HCT116 (cell line): Measurements from ENCODE around the gene SMPX. TPM values are rescaled to one million over a fixed set of nuclear protein-coding genes. Genes with fewer than 3 reads are reported as not detected.

Source experiments
- ATAC-seq: fragments of 200-7000 bp; cut with Tn5 transposase; 2 replicates; pipeline ENCODE4 v1.9.1; 2020; ENCODE audit warnings: mild to moderate bottlenecking, moderate library complexity
- Bru-seq: library from RNA; stranded (reverse); fragments of 400-500 nt; gene quantifications from one replicate; lab custom pipeline; 2021; lab: Mats Ljungman, UMichigan
- BruChase-seq, 2 experiments: library from RNA; stranded (reverse); fragments of 400-500 nt; gene quantifications; one replicate each; lab custom pipeline; 2021; lab: Mats Ljungman, UMichigan
- BruUV-seq: library from RNA; stranded (reverse); fragments of 400-500 nt; replicated peaks from 2 replicates; lab custom pipeline; 2021; lab: Mats Ljungman, UMichigan
- CTCF ChIA-PET: fragments of 300-600 bp; sonication (Branson Sonifier 250); formaldehyde crosslinking; loops from one replicate; lab custom pipeline; 2021; ENCODE audit warnings: antibody characterized with exemption; lab: Charles Lee
- POLR2A ChIA-PET: fragments of 300-600, 350-600 bp; sonication (Branson Sonifier 250); formaldehyde crosslinking; loops from one replicate; lab custom pipeline; 2021; ENCODE audit warnings: antibody characterized with exemption; lab: Charles Lee
- RAD21 ChIA-PET, 2 experiments: fragments of 300-600 bp; sonication (Branson Sonifier 250); formaldehyde crosslinking; loops; one replicate each; lab custom pipeline; 2023; ENCODE audit warnings: low total read pairs in 2 of 2; ENCODE audit not compliant: uncharacterized antibody in 2 of 2, unreplicated experiment in 2 of 2, low non-redundant PET in 1 of 2; lab: Charles Lee
- DNase-seq: peaks from one replicate; pipeline ENCODE4 v3.0.0-alpha.2; 2010; ENCODE audit warnings: low read depth, low spot score
- H2AFZ ChIP-seq: fragments of 200-600 bp; shearing (Covaris generic), sonication (generic); 2 replicates; pipeline ENCODE4 v1.6.1; 2017; ENCODE audit warnings: low read depth, mixed run types, mixed read lengths, antibody characterized with exemption, low read length; ENCODE audit not compliant: poor library complexity, severe bottlenecking
- H3K27ac ChIP-seq: 2 replicates; pipeline ENCODE4 v1.5.1; 2012; ENCODE audit warnings: low read depth, low read length
- H3K27me3 ChIP-seq: fragments of 200-600 bp; sonication (generic); 2 replicates; pipeline ENCODE4 v1.6.1; 2016; ENCODE audit warnings: mixed run types, low read length, mixed read lengths; ENCODE audit not compliant: insufficient read depth
- H3K36me3 ChIP-seq, 2 experiments: fragments of 200-500 bp in 1 of 2; fragments of 200-600 bp in 1 of 2; sonication (Bioruptor generic) in 1 of 2; sonication (generic) in 1 of 2; 2 replicates each; pipeline versions ENCODE4 v1.5.1 to v1.6.1; 2014 to 2016; ENCODE audit warnings: low read length in 2 of 2, inconsistent platforms in 1 of 2, mixed read lengths in 1 of 2, mixed run types in 1 of 2; ENCODE audit not compliant: insufficient read depth in 2 of 2, control insufficient read depth in 1 of 2
- H3K4me1 ChIP-seq, 2 experiments: fragments of 200-600 bp in 1 of 2; sonication (generic) in 1 of 2; 2 replicates each; pipeline versions ENCODE4 v1.5.1 to v1.6.1; 2012 to 2017; ENCODE audit warnings: low read length in 2 of 2, inconsistent platforms in 1 of 2, mild to moderate bottlenecking in 1 of 2, mixed read lengths in 1 of 2, mixed run types in 1 of 2, moderate library complexity in 1 of 2; ENCODE audit not compliant: insufficient read depth in 2 of 2, control insufficient read depth in 1 of 2
- H3K4me2 ChIP-seq: fragments of 200-600 bp; sonication (generic); 2 replicates; pipeline ENCODE4 v1.6.1; 2017; ENCODE audit warnings: mixed run types, low read length, mixed read lengths
- H3K4me3 ChIP-seq, 2 experiments: fragments of 200-600 bp in 1 of 2; sonication (generic) in 1 of 2; replicated peaks in 1 of 2; 2 replicates each; pipeline ENCODE4 v1.5.1; 2011 to 2016; ENCODE audit warnings: low read length in 2 of 2, control low read depth in 1 of 2, low read depth in 1 of 2, mild to moderate bottlenecking in 1 of 2, mixed read lengths in 1 of 2, mixed run types in 1 of 2
- H3K79me2 ChIP-seq: fragments of 200-600 bp; sonication (generic); 2 replicates; pipeline ENCODE4 v1.6.1; 2017; ENCODE audit warnings: mild to moderate bottlenecking, mixed run types, low read length, moderate library complexity, mixed read lengths; ENCODE audit not compliant: insufficient read depth
- H3K9ac ChIP-seq: fragments of 200-600 bp; sonication (generic); 2 replicates; pipeline ENCODE4 v1.6.1; 2016; ENCODE audit warnings: low read length, mixed read lengths
- H3K9me2 ChIP-seq: fragments of 200-600 bp; sonication (generic), shearing (Covaris generic); 2 replicates; pipeline ENCODE4 v1.6.1; 2017; ENCODE audit warnings: mixed run types, mild to moderate bottlenecking, moderate library complexity; ENCODE audit not compliant: insufficient read depth
- H3K9me3 ChIP-seq, 2 experiments: fragments of 200-500 bp in 1 of 2; fragments of 200-600 bp in 1 of 2; sonication (Bioruptor generic) in 1 of 2; sonication (generic) in 1 of 2; 2 replicates each; pipeline ENCODE4 v1.6.1; 2014 to 2017; ENCODE audit warnings: low read length in 2 of 2, mixed read lengths in 2 of 2, inconsistent platforms in 1 of 2, low read depth in 1 of 2, mild to moderate bottlenecking in 1 of 2, mixed run types in 1 of 2, moderate library complexity in 1 of 2; ENCODE audit not compliant: control insufficient read depth in 1 of 2, insufficient read depth in 1 of 2
- H4K20me1 ChIP-seq: fragments of 200-600 bp; sonication (generic), shearing (Covaris generic); 2 replicates; pipeline ENCODE4 v1.6.1; 2017; ENCODE audit warnings: mixed run types, mild to moderate bottlenecking, moderate library complexity; ENCODE audit not compliant: insufficient read depth
- CEBPB ChIP-seq: IDR thresholded peaks from 2 replicates; pipeline ENCODE4 v1.6.1; 2012; ENCODE audit warnings: low read depth
- CTCF ChIP-seq, 3 experiments: fragments of 200-600 bp in 1 of 3; sonication (generic) in 1 of 3; IDR thresholded peaks in 2 of 3; conservative IDR thresholded peaks in 1 of 3; 2 replicates each; pipeline ENCODE4 v1.5.1; 2012 to 2017; ENCODE audit warnings: low read depth in 2 of 3, low read length in 2 of 3, antibody characterized with exemption in 1 of 3, borderline replicate concordance in 1 of 3, control low read depth in 1 of 3, mild to moderate bottlenecking in 1 of 3, mixed read lengths in 1 of 3, mixed run types in 1 of 3, moderate library complexity in 1 of 3; ENCODE audit not compliant: insufficient read depth in 1 of 3
- EGR1 ChIP-seq: IDR thresholded peaks from 2 replicates; pipeline ENCODE4 v1.6.1; 2012; ENCODE audit warnings: low read depth
- ELF1 ChIP-seq: IDR thresholded peaks from 2 replicates; pipeline ENCODE4 v1.6.1; 2012; ENCODE audit warnings: low read depth, borderline replicate concordance
- EZH2phosphoT487 ChIP-seq: fragments of 200-600 bp; IDR thresholded peaks from 2 replicates; pipeline ENCODE4 v1.6.1; 2018; ENCODE audit warnings: antibody characterized with exemption, borderline replicate concordance
- FOSL1 ChIP-seq: IDR thresholded peaks from 2 replicates; pipeline ENCODE4 v1.6.1; 2012; ENCODE audit warnings: low read depth
- SP1 ChIP-seq: IDR thresholded peaks from 2 replicates; pipeline ENCODE4 v1.6.1; 2012; ENCODE audit warnings: low read depth
- SRF ChIP-seq: IDR thresholded peaks from 2 replicates; pipeline ENCODE4 v1.6.1; 2012; ENCODE audit warnings: low read depth
- YY1 ChIP-seq: IDR thresholded peaks from 2 replicates; pipeline ENCODE4 v1.6.1; 2011; ENCODE audit warnings: low read length, low read depth, moderate library complexity, mild to moderate bottlenecking; ENCODE audit not compliant: insufficient replicate concordance; ENCODE audit errors: extremely low read depth
- intact Hi-C: fragments of 100-400 bp; cut with micrococcal nuclease; formaldehyde crosslinking; loops from 2 replicates; pipeline ENCODE4 v1.10.0; 2022
- long read RNA-seq: library from polyadenylated mRNA; unstranded; transcript quantifications from one replicate; pipeline ENCODE4 v2.0.0, GENCODE V29; 2021; ENCODE audit not compliant: unreplicated experiment
- polyA plus RNA-seq: library from polyadenylated mRNA; unstranded; fragments of >200 nt; gene quantifications from 2 replicates; pipeline ENCODE4 v1.2.1, GENCODE V29; 2012; ENCODE audit warnings: missing spikeins
- total RNA-seq: library from RNA; stranded (reverse); gene quantifications from one replicate; pipeline ENCODE4 v1.2.1, GENCODE V29; 2021; ENCODE audit not compliant: unreplicated experiment
- TF ChIP-seq, protein P1 (sequence below): IDR thresholded peaks from 2 replicates; pipeline ENCODE4 v1.6.1; 2012

SMPX gene
- total RNA-seq = 0.59 TPM
- polyA plus RNA-seq = 0.13 TPM in 1 of 2 replicates, not detected in the other
- Bru-seq, nascent RNA = percentile 28 among the genes with signal in this experiment
- percentile 30 among the genes with signal in this experiment for BruChase-seq, experiment 1, labeled RNA remaining after a 6-hour chase
- BruChase-seq, experiment 2, labeled RNA remaining after a 2-hour chase = percentile 26 among the genes with signal in this experiment
- long read RNA-seq = 0 reads

- intact Hi-C loops = no loop called here
- no peak within 1 kb of the TSS for H3K4me3 ChIP-seq
- H3K27ac ChIP-seq = no peak within 1 kb of the TSS
- H3K4me2 ChIP-seq = no peak within 1 kb of the TSS
- no peaks in the 10 kb centered on the region for H3K4me1 ChIP-seq
- no peak within 1 kb of the TSS for H3K9ac ChIP-seq
- H3K27me3 ChIP-seq = no peaks in the 10 kb centered on the region
- no peak for TF ChIP-seq SP1
- TF ChIP-seq, protein P1, sequence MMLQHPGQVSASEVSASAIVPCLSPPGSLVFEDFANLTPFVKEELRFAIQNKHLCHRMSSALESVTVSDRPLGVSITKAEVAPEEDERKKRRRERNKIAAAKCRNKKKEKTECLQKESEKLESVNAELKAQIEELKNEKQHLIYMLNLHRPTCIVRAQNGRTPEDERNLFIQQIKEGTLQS = no peak
- TF ChIP-seq EGR1 = no peak
- no peak for TF ChIP-seq SRF
- no peak for TF ChIP-seq YY1
- TF ChIP-seq CEBPB = no peak
- no peak for TF ChIP-seq ELF1
- no peak for TF ChIP-seq EZH2phosphoT487
- TF ChIP-seq CTCF (IDR thresholded peaks at IDR 0.05 in 2 of 3, conservative IDR thresholded peaks at IDR 0.05 in 1 of 3; ENCODE audit: borderline replicate concordance in 1 of 3, insufficient read depth in 1 of 3, low read depth in 2 of 3, low read length in 2 of 3) = no peak
- TF ChIP-seq FOSL1 = no peak
- ChIA-PET CTCF (interaction anchor here (1.3 kb wide), 1 partner anchor 13 kb away, joined by 4 read pairs; no protein-coding TSS in a partner anchor), RAD21 (no interaction called here), POLR2A (interaction anchor here (1.3 kb wide), 1 partner anchor 12 kb away, joined by 3 read pairs; no protein-coding TSS in a partner anchor)
- no peaks in the 10 kb centered on the region for H3K79me2 ChIP-seq
- no peaks in the 10 kb centered on the region for H3K9me2 ChIP-seq
- H3K36me3 ChIP-seq = no peaks in the 10 kb centered on the region
- ATAC-seq = no peak
- BruUV-seq = no TSS peak
- H2AFZ ChIP-seq = no peak within 1 kb of the TSS
- DNase-seq = no peak
- no peaks in the 10 kb centered on the region for H4K20me1 ChIP-seq
- no peaks in the 10 kb centered on the region for H3K9me3 ChIP-seq
Measured at GRCh38 chrX:21757960-21758359, at the start of gene SMPX. Gene SMPX, minus strand, starts transcription at chrX:21758116. Its CDS starts 3,826 bp downstream, at chrX:21754290.
